SJCRH30 (cell line): ENCODE results near the gene ATP8B3. TPM values are rescaled to one million over a fixed set of nuclear protein-coding genes. Genes with fewer than 3 reads are reported as not detected.
A peak's percentile ranks its signal among the peaks of the same experiment; 100 is the strongest.

ENCODE experiments used
- DNase-seq, 2 experiments: peaks; one replicate each; pipeline ENCODE4 v3.0.0-alpha.2; 2015 to 2020
- H3K27ac ChIP-seq: fragments of 250-450 bp; sonication (Bioruptor Pico); 2 replicates; pipeline ENCODE4 v1.5.1; 2020; ENCODE audit warnings: mild to moderate bottlenecking, moderate library complexity
- H3K27me3 ChIP-seq: fragments of 250-450 bp; sonication (Bioruptor Pico); 2 replicates; pipeline ENCODE4 v1.5.1; 2020; ENCODE audit warnings: mild to moderate bottlenecking, moderate library complexity
- H3K36me3 ChIP-seq: fragments of 250-450 bp; sonication (Bioruptor Pico); 2 replicates; pipeline ENCODE4 v1.5.1; 2020; ENCODE audit warnings: mild to moderate bottlenecking, moderate library complexity
- H3K4me1 ChIP-seq: fragments of 250-450 bp; sonication (Bioruptor Pico); 2 replicates; pipeline ENCODE4 v1.5.1; 2020; ENCODE audit warnings: mild to moderate bottlenecking, moderate library complexity
- H3K4me3 ChIP-seq: fragments of 250-450 bp; sonication (Bioruptor Pico); 2 replicates; pipeline ENCODE4 v1.5.1; 2020; ENCODE audit warnings: mild to moderate bottlenecking, moderate library complexity
- H3K9me3 ChIP-seq: fragments of 250-450 bp; sonication (Bioruptor Pico); replicated peaks from 2 replicates; pipeline ENCODE4 v1.5.1; 2020; ENCODE audit warnings: mild to moderate bottlenecking, moderate library complexity
- total RNA-seq: library from RNA; depleted of rRNA; stranded (reverse); fragments of >200 nt; shearing (Covaris generic); gene quantifications from 2 replicates; pipeline ENCODE4 v1.2.3, GENCODE V29; 2014

ATP8B3 gene
- total RNA-seq, 1 experiment from 2014 or later: 0.08 TPM

DNA sequence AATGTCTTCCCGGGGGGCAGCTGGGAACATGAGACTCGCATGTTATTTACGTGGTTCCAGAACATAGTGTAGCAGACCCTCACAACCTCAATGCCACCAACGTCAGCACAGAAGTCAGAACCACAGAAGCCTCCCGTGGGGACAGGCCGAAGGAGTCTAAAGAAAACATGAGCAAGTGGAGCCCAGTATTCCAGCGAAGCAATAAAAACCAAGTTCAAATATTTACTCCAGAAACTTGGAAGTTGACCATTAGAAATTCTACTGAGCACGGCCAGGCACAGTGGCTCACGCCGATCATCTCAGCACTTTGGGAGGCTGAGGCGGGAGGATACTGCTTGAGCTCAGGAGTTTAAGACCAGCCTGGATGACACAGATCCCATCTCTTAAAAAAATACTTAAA lies 17.9 kb upstream of the ATP8B3 start:
- Histone ChIP-seq H3K4me3 (no peak overlapping the region), H3K9me3 (no peaks in the 10 kb centered on the region), H3K4me1 (no peaks in the 10 kb centered on the region), H3K27ac (no peak overlapping the region), H3K27me3 (no peaks in the 10 kb centered on the region), H3K36me3 (peaks cover 7% of the 10 kb centered on the region; the same call in 1 of the 2 replicates)
- no peak for DNase-seq

DNA sequence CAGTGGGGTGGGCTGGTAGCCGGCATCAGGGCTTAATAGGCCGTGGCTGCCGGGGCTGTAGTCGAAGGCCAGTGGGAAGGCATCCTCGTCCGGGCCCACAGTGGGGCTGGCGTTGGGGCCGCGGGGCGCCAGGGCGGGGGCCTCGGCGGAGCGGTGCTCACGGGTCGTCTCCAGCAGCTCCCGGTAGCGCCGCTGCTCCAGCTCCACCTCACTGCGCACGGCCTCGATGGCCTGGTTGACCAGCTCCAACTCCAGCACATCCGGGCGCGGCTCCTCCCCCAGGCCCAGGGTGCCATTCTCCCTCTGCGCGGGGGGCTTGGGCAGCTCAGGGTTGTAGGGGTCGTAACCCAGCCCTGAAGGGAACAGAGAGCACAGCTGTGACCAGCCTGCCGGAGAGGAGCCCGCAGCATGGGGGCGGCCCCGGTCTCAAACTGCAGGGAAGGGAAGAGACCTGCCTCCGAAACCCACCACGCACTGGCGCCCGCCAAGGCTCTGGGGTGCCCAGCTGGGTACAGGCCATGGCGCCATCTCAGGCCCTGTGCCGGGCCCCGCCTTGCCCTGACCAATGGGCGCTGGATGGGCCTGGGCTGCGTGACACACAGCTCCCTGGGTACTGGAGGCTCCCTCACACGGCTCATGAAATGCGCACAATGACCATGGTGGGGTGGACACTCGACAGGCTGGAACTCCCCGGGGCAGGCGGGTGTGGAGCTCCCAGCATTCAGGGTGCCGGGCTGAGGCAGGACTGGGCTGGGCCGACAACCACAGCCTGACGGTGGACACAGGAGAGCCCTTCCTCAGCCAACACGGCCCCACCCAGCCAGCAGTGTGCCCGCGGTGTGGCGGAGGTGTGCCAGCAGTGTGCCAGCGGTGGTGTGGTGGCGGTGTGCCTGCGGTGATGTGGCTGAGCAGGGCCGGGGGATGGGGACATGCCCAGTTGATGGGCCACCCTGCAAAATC lies 16.5 kb upstream of the ATP8B3 start:
- Histone ChIP-seq H3K27ac (no peak overlapping the region), H3K27me3 (no peaks in the 10 kb centered on the region), H3K4me3 (no peak overlapping the region), H3K4me1 (no peaks in the 10 kb centered on the region), H3K36me3 (peaks cover 7% of the 10 kb centered on the region), H3K9me3 (no peaks in the 10 kb centered on the region)
- no peak for DNase-seq

DNA sequence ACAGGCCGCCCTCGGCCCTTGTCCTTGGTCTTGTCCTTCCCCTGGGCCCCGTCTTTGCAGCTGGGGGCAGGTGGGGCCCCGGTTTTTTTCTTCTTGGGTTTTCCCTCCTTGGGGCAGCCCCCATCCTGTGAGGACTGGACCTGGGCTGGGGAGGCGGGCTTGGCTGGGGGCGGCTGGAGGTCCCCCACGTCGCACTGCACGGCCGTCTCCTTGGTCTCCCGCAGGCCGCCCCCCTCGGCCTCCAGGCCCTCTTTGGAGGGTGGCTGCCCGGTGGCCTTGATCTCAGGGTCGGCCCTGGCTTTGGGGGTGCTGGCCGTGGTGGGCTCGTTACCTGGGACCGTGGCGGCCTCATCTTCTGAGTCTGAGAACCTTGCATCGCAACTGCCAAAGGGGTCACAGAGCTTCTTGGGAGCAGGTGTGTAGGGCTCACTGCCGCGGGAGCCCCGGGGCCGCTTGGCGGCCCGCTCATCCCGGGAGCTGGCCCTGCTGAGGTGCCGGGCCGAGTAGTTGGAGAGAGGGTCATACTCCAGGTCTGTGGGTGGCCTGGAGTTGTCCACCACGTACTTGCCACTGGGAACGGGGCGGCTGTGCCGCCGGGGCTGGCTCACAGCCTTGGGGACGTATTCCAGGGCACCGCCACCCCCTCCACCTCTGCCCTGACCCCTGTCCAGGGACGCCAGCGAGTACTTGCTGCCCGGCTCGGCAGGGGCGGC lies 15.6 kb upstream of the ATP8B3 start:
- Histone ChIP-seq H3K27ac (no peak overlapping the region), H3K9me3 (no peaks in the 10 kb centered on the region), H3K36me3 (peaks cover 7% of the 10 kb centered on the region), H3K4me3 (no peak overlapping the region), H3K27me3 (no peaks in the 10 kb centered on the region), H3K4me1 (no peaks in the 10 kb centered on the region)
- no peak for DNase-seq

DNA sequence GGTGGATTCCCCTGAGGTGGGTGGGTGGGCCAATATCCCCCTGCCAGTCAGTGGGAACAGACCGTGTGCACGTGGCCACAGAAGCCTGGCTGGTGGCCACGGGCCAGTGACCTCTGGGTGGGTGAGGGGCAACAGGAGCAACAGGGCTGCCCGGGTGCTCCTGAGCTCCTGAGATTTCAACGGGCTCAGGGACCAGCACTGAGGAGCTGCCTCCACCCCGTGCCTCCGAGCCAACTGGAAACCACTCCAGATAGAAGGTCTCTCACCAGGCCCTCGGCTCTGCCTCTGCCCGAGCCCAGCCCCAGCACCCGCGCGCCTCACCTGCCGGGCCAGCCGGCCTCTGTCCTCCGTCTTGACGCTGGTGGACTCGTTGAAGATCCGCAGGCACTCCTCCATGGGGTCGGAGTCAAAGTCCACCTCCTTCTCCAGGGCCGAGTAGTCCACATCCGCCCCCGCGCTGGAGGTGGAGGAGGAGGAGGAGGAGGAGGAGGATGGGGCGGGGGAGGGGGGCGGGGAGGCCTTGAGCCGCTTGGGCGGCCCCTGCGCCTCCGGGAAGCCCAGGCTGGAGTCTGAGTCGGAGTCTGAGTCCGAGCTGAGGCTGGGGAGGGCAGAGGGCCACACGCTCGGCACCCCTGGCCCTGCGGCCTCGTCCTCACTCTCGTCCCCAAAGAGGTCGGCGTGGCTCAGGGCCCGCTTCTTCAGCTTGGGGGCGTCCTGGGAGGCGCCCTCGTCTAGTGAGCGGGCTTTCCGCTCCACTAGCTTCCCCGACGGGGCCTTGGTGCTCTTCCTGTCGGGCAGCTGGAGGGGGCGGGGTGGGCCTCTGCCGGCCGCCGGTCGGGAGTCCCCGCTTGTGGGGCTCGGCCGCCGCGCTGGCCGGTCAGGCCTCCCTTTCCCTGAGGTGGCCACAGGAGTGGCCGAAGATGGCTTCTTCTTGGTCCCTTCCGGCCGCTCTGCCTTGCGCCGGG lies 14.8 kb upstream of the ATP8B3 start:
- Histone ChIP-seq H3K36me3 (peaks cover 8% of the 10 kb centered on the region), H3K9me3 (no peaks in the 10 kb centered on the region), H3K27ac (no peak overlapping the region), H3K4me1 (no peaks in the 10 kb centered on the region), H3K4me3 (no peak overlapping the region), H3K27me3 (no peaks in the 10 kb centered on the region)
- no peak for DNase-seq

DNA sequence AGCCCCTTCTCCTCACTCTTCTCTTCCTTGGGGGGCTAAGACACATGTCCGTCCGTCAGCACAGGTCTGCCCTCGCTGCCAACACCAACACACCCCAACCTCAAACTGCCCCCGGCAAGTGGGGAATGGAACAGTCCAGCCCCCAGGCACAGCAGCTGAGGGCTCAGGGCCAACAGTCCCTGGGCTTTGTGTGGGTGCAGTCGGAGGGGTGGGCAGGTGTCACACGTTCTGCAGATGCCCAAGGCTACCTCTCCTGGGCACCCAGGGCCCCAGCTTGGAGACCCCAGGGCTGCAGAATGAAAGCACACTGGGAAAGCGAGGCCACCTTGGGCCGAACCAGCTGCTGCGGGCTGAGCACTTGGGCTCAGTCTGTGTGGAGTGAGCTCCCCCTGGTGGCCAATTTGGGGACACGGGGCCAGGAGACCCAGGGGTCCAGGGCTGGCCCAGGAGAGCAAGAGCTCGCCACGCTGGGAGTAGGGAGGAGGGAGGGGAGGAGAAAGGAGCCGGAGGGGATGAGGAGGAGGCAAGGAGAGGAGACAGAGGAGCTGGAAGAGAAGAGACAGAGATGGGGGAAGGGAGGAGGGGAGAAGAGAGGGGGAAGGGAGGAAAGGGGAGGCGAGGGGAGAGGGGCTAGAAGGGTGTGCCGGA lies 14.0 kb upstream of the ATP8B3 start:
- Histone ChIP-seq H3K4me3 (no peak overlapping the region), H3K4me1 (no peaks in the 10 kb centered on the region), H3K36me3 (peaks cover 10% of the 10 kb centered on the region), H3K27me3 (no peaks in the 10 kb centered on the region), H3K9me3 (no peaks in the 10 kb centered on the region), H3K27ac (no peak overlapping the region)
- DNase-seq: peak; percentile 69 to 81

DNA sequence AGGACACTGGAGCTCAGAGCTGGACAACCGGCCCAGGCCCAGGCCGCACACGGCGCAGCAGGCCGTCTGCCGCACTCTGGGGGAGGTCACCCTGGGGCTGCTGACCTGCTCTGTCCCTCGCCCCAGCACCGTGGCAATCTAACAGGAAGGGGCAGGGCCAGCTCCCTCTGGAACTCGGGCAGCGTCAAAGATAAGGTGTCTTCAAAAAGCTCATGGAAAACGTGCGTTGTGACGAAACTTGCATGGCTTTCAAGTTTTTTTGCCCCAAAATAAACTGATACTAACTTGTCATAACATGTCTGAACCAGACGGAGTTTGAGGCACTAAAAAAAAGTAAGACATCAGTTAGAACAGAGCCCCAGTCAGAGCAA lies 12.2 kb upstream of the ATP8B3 start:
- Histone ChIP-seq H3K27me3 (no peaks in the 10 kb centered on the region), H3K27ac (no peak overlapping the region), H3K4me1 (no peaks in the 10 kb centered on the region), H3K9me3 (no peaks in the 10 kb centered on the region), H3K36me3 (peaks cover 12% of the 10 kb centered on the region; the same call in 1 of the 2 replicates), H3K4me3 (no peak overlapping the region)
- DNase-seq: no peak

DNA sequence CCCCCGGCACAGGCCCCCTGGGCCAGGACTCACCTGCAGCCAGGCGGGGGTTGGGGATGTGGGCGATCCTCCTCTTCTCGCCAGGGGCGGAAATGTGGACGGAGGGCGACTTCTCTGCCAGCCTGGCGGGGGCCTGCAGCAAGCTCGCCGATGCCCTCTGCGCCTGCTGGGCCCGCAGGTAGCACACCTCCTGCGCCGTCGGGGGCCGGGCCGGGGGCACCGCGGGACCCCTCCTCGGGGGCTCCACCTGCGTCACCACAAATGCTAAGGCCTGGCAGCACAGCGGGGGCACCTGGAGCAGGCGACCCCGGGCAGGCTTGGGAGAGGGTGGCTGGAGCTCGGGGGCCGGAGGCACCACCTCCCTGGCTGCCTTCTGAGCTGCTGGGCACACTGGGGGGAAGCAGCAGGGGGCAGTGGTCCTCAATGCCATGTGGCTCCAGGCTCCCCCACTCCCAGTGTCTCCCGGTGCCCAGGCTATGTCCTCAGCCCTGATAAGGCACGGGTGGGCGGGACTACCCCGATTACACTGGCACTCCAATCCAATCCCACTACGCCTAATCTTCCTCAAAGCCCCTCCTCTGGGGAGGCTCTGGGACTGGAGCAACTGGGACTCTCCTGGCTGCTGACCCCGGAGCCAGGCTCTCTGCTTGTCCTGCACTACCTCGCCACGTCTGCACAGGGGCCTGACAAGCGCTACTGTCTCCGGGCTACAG lies 11.6 kb upstream of the ATP8B3 start:
- Histone ChIP-seq H3K36me3 (peaks cover 12% of the 10 kb centered on the region; the same call in 1 of the 2 replicates), H3K4me3 (no peak overlapping the region), H3K27me3 (no peaks in the 10 kb centered on the region), H3K27ac (no peak overlapping the region), H3K9me3 (no peaks in the 10 kb centered on the region), H3K4me1 (no peaks in the 10 kb centered on the region)
- no peak for DNase-seq

DNA sequence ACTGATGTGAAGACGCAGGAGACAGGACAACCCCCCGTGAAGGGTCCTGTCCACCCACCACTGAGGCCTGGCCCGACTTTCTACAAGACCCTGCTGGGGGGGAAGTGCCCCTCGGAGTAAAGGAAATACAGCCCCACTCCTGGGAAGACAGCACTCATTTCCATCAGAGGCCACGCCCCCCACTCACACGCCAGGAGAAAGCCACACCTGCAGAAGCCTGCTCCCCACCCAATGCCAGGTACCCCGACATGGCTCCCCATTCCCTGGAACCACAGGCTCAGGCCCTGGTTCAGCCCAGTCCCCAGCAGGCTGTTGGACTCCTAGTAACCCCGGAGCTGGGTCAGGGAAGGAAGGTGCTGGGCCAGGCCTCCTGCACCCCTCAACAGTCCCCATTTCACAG lies 10.9 kb upstream of the ATP8B3 start:
- Histone ChIP-seq H3K4me3 (no peak overlapping the region), H3K4me1 (no peaks in the 10 kb centered on the region), H3K27me3 (no peaks in the 10 kb centered on the region), H3K9me3 (no peaks in the 10 kb centered on the region), H3K36me3 (peaks cover 12% of the 10 kb centered on the region; the same call in 1 of the 2 replicates), H3K27ac (no peak overlapping the region)
- DNase-seq: no peak

DNA sequence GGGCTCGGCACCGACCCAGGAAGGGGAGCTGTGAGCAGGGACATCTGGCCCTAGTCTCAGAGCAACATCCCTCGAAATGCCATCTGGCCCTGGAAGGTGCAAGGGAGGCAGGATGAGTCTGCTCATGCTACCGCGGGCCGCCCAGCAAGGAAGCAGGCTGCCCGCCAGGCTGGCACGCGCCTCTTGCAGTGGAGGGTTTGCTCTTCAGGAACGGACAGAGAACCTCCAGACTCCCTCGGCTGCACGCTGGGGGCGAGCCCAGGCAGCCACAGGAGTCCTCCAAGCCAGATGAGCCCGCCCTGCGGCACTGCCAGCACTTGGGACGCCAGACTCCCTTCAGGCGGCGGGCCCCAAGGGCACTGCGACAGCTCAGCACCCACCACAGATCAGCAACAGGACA lies 10.1 kb upstream of the ATP8B3 start:
- Histone ChIP-seq H3K27me3 (no peaks in the 10 kb centered on the region), H3K4me3 (no peak overlapping the region), H3K4me1 (no peaks in the 10 kb centered on the region), H3K9me3 (no peaks in the 10 kb centered on the region), H3K27ac (no peak overlapping the region), H3K36me3 (peaks cover 12% of the 10 kb centered on the region; the same call in 1 of the 2 replicates)
- no peak for DNase-seq

DNA sequence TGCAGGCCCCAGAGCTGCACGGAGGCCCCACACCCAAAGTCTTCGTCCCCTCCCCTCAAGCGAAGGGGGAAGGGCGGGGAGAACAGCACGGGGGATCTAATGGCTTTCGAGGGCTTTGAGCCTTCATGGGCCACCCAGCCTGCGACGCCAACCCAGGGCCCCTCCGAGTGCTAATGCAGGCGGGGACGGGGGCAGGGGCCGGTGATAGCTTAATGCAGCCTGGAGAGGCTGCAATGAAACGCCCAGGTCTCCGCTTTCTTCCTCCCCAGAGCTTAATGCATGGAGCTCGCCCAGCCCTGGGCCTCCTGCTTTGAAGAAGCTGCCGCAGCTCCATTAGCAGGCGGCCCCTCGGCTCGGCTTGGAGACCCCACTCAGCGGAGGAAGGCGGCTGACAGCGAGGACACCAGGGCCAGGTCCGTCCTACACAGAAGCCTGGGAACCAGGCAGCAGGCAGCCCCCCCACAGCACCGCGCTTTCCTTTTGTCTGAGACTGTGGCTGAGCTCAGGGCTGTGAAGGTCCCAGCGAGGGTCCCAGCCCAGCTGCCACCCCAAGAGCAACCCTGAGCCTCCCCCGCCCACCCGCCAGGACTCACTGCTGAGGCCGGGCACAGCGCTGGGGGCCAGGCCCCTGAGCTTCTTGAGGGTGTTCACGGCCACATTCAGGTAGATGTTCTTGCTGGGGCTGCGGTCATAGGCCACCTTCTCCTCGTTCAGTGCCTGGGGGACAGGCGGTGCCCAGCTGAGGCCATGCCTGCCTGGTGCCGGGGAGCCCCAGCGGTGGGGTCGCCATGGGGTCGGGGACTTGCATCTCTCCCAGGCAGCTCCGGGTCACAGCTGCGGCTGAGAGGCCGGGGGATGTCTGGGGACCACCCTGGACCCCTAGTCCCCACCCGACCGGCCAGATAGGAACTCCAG lies 7.5 kb upstream of the ATP8B3 start:
- peaks cover 19% of the 10 kb centered on the region; the same call in 1 of the 2 replicates for H3K36me3 ChIP-seq

DNA sequence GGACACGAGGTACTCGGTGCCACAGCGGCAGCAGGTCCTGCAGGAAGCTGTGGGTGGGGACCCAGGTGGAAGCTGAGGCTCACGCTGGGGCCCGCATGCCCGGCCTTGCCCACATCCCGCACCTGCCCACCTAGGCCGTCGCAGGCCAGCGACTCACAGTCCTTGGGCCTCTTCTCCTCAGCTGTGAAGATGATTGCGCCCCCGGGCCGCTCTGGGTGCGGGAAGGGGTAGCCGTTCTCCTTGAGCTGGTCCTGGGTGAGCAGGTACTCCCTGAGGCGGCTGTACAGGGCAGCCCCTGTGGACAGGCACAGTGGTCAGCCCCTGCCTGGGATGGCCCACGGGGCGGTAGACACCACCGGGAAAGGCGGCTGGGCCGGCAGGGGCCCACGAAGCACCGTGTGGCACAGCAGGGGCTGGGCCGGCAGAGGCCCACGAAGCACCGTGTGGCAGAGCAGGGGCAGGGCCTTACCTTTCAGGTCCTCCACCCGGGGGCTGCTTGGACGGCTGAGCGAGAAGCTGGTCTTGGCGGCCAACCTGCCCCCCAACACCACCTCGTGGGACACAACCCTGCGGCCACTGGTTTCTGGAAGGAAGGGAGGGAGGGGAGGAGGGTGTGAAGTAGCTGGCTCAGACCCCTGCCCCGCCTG lies 6.6 kb upstream of the ATP8B3 start:
- Histone ChIP-seq H3K4me3 (no peak overlapping the region), H3K36me3 (peaks cover 19% of the 10 kb centered on the region; the same call in 1 of the 2 replicates), H3K4me1 (peaks cover 2% of the 10 kb centered on the region; the same call in 1 of the 2 replicates), H3K9me3 (no peaks in the 10 kb centered on the region), H3K27me3 (no peaks in the 10 kb centered on the region), H3K27ac (no peak overlapping the region)
- DNase-seq: no peak

More for the DNA sequence above, 7.5 kb upstream of the ATP8B3 start:
- Histone ChIP-seq H3K4me3 (no peak overlapping the region), H3K27ac (no peak overlapping the region), H3K9me3 (no peaks in the 10 kb centered on the region), H3K27me3 (no peaks in the 10 kb centered on the region), H3K4me1 (no peaks in the 10 kb centered on the region)
- no peak for DNase-seq

DNA sequence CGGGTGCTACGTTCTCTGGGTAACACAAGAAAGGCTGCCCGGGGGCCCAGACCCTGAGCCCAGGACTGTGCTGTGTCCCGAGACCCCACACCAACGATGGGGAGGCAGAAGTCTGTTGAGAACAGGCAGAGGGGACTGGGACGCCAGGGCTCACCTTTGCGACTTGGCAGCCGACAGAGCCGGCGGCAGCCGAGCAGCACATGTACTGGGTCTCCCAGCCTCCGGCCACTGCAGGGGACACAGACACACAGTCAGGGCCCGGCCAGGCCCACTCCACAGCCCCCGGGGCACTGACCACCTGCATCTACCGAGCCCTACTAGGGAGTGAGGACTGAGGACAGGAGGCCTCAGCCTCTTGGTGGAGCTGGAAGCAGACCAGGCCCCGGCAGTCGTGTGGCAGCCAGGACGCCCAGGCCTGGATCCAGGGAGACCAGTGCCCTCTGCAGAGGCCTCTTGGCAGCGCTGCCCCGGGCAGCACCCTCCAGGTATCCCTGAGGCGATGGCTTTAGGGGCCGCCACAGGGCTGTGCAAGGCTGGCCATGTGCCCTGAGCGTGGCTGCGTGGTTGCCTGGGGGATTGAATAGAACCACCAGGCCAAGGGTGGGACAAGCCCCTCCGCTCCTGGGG lies 5.6 kb upstream of the ATP8B3 start:
- no peak overlapping the region for H3K27ac ChIP-seq
- H3K36me3 ChIP-seq: peaks cover 19% of the 10 kb centered on the region; the same call in 1 of the 2 replicates
- no peak for DNase-seq
- no peaks in the 10 kb centered on the region for H3K27me3 ChIP-seq
- no peak overlapping the region for H3K4me3 ChIP-seq
- no peaks in the 10 kb centered on the region for H3K9me3 ChIP-seq
- H3K4me1 ChIP-seq: peaks cover 2% of the 10 kb centered on the region; the same call in 1 of the 2 replicates
